G401 (cell line): Measurements from ENCODE around the gene CD82. TPM values are rescaled to one million over a fixed set of nuclear protein-coding genes. Genes with fewer than 3 reads are reported as not detected.

Source experiments
- DNase-seq: peaks from one replicate; pipeline ENCODE4 v3.0.0-alpha.2; 2015; ENCODE audit warnings: low spot score
- in situ Hi-C: cut with HindIII; loops from 2 replicates; pipeline ENCODE4 v1.10.0; 2016; ENCODE audit warnings: low sequenced_read_pairs, mixed read lengths
- total RNA-seq: library from RNA; depleted of rRNA; stranded (reverse); fragments of >200 nt; shearing (Covaris generic); gene quantifications from 2 replicates; pipeline ENCODE4 v1.2.3, GENCODE V29; 2014

The CD82 gene
- total RNA-seq, 1 experiment from 2014 or later: 16.1 TPM

DNA sequence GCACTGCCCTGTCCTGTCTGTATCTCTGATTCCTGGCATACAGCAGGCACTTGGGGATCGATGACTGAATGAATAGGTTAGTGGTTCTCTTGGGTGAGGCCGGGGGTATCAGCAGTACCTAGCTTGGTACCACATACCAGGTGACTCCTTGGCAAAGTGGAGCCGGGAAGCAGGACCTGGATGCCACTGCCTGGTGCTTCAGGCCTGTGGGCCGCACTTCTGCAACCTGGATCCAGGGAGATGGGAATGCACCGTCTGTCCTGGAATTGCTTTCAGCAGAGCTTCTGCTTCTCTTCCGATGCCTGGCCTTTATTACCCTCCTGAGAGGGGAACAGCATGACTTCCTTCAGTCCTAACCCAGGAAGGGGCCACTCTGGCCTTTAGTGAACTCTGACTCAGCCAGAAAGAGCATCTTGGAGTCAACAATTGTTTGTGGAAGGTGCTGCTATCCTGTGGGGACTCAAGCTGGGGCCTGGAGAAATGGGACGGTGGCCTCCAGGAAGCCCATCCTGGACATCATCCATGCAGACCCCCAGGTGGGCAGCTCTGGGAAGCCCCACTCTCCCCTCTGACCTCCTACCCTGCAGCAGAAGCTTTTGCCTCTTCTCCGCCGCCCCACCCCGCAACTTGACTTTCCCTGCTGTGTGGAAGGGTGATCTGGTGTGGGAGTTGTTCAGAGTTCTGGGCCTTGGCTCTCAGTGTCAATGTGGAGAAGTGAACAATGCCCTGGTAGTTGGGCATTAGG, 5.1 kb downstream of the CD82 start:
- DNase-seq: no peak
- in situ Hi-C loops: no loop called here

DNA sequence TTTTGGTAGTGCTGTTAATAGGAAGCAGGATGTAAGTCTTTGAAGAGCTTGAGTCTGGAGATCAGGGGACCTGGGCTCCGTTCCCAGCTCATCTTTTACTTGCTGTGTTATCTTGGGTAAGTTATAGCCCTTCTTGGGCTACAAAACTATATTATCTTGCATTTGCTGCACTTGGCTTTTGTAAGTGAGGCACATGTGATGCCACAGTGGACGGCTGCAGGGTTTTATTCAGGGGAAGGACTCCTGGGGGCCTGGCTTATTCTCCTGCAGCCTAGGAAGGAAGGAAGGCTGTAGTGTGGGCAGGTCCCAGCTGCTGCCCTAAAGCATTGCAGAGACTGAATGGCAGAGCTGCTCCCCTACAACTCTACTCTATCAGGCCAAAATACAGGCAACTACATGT, 6.4 kb downstream of the CD82 start:
- DNase-seq: no peak
- in situ Hi-C loops: no loop called here

DNA sequence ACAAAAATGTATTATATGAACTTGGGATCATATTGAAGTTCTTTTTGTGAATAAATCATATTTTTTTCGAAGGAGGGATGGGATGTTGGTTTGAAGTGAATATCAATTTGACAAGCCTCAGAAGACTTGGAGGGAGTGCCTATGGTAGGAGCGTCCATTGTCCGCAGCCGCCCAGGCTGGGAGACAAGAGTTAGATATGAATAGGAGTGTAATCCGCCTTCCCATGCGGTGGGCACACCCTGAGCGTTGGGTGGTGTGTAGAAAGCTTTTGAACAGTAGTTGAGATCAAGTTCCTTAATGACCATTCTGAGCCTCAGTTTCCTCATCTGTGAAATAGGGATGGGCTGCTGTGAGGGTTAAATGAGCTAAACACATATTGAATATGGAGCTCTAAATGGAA, 7.0 kb downstream of the CD82 start:
- no peak for DNase-seq
- in situ Hi-C loops: no loop called here

DNA sequence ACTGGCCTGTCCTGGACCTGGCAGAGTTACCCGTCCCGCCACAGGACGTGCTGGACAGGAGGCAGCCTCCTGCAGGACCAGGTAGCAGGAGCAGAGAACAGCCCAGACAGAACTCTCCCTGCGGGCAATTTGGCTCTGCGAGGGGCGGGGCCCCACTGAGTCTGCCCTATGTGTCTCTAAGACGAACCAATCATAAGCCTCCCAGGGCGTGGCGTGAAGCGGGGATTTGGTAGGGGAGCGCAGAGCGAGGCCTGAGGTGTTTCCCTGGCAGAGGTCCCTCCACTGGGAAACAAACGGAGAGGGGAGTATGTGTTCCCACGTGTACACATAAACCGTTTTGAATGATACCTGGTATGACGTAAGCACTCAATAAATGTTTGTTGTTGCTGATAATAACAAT, 7.4 kb downstream of the CD82 start:
- DNase-seq: no peak
- in situ Hi-C loops: no loop called here

DNA sequence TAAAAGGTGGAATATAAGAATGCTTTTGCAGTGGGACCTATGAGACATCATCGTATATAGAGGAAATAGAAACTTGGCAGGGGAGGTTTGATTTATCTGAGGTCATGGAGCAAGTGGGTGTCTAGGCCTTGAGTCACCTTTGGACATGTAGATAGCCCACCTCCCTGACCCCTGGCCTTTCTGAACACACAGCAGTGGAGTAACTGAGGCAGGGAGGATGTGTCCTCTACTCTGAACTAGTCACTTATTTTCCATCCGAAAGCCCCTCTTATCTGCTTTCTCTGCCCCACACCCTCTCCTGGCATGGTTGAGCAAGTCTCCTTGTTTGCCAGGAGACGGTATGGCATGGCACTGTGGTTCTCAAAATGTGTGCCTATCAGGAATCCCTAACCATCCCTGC, 7.9 kb downstream of the CD82 start:
- in situ Hi-C loops: no loop called here

DNA sequence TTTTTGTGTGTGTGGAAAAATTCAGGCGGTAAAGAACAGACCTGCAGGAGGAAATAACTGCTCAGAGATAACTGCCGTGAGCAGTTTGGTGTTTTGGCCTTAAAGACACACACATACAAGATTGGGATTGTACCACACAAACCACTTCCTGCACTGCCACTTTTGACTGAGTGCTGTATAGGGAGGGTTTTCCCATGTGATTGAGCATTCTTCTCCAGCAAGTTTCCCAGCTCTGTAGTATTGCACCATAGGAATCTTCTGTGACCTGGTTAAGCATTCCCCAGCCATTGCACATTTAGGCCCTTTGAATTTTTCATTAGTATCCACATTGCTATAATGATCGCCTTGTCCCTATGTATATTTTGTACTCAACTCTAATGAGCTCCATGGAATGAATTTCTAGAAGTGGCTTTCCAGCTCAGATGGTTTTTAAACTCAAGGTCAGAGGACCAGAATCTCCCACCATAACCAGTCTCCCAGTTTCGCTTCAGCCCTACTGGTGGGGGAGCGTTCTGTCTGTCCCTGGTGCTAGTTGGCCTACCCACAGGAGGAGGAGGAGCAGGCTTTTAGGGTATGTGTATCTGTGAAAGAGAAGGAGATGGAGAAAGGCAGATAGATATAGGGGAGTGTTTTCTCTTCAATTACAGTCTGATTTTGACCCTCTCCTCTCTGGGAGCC, 9.3 kb downstream of the CD82 start:
- in situ Hi-C loops: no loop called here
- DNase-seq: no peak

More for the DNA sequence above, 7.9 kb downstream of the CD82 start:
- DNase-seq: no peak

DNA sequence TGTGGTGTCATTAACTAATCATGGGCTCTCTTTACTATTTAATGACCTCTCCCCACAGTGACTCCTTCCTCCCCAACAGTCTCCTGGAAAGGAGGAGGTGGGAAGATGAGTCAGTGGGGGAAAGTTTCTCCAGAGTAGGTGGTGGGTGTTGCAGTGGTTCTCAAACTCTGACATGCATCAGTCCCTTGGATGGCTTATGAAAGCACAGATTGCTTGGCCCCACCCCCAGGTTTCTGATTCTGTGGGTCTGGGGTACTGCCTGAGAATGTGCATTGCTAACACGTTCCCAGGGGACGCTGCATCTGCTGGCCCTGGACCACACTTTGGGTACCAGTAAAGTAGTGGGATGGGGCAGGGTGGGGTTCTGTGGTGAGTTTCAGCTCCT, 9.8 kb downstream of the CD82 start:
- no peak for DNase-seq
- in situ Hi-C loops: no loop called here

DNA sequence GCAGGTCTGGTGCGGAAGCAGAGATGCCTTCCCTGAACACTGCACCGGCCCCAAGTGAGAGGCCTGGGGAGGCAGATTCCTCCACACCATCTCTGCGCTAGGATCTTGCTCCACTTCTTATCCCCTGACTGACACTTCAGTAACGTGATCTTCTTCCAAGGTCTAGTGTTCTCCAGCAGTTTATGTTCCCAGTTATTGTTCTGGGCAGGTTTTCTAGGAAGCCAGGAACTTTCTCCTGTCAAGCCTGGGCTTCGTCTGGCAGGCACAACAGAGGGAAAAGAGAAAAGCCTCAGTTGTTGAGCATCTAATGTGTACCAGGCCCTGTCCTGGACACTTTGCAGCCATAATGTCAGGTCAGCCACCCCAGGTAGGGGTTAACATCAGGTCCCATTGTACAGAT, 10.5 kb downstream of the CD82 start:
- DNase-seq: no peak
- in situ Hi-C loops: no loop called here

DNA sequence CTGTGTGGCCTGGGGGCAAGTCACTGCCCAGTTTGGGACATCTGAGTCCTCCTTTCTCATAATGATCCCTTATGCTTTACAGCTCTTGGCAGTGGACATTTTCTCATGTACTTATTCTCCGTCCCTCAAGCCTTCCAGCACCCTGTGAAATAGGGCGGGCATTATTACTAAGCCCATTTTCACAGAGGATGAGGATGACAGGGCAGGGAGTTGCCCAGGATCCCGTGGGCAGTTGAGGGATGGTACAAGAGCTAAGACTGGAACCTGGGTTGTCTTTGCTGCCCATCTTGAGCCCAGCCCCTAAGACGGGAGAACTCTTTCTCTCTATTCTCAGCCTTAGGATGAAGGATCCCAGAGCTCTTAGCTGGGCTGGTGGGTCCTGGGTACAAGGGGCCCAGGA, 11.2 kb downstream of the CD82 start:
- in situ Hi-C loops: no loop called here
- DNase-seq: no peak

DNA sequence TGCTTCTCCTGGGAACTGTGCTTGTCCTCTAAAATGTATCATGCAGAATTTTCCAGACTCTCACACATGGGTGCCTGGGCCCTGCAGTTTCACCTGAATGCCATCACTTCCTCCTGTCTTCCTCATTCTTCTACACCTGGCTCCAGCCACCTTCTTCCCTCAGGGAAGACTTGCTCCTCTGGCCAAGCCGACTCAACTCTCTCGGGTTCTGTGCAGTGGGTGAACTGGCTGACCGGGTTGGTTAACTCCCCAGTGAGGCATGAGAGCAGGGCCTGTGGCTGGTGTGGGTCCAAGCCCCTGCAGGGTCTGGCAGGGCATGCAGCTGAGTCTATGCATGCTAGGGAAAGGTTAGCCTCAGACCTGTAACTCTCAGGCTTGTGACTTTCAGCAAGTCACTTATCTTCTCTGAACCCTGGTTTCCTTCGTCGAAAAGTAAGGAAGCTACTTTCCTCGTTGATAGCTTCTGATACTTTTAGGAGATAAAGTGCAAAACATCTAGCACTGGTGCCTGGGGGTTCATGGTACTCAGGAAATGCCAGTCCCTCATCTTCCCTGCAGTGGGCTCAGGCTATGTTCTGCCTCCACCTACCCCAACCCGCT, 11.9 kb downstream of the CD82 start:
- in situ Hi-C loops: no loop called here
- DNase-seq: no peak

DNA sequence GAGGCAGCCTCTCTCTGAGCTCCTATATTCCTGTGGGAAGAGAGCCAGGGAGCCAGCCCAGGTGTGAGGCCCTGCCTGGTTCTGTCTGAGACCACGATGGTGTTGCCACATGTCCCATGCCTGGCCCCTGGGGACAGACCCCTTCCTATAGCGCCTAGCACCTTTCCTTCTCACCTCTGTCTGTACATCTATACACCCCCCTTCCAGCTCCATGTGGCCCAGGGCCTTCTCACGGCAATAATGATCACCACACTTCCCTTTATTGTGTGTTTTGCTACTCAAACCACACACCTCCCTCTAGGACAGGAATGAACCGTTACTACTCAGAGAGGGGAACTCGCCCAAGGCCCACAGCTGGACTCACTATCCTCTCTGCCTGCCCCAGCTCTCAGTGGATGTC, 12.8 kb downstream of the CD82 start:
- in situ Hi-C loops: no loop called here
- no peak for DNase-seq

DNA sequence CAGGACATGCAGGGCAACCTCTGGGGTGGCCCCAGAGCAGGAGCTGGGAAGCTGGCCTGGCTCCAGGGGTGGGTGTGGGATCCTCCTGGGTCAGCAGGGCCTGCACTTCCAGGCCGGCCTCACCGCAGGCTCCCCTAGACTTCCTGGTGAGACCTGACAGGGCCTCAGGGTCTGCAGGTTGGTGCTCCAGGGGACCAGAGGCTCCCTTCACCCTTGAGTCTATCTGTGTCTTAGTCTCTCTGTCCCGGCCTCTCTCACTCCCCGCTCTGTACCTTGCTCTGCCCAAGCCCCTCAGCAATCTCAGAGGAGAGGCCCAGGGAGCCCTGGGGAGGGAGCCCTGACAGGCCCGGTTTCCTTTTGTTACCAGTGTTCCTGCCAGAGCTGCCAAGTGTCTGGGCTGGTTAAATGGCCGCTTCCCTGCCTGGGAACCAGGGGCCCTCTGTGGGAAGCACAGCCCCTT, 13.9 kb downstream of the CD82 start:
- in situ Hi-C loops: no loop called here
- DNase-seq: no peak

DNA sequence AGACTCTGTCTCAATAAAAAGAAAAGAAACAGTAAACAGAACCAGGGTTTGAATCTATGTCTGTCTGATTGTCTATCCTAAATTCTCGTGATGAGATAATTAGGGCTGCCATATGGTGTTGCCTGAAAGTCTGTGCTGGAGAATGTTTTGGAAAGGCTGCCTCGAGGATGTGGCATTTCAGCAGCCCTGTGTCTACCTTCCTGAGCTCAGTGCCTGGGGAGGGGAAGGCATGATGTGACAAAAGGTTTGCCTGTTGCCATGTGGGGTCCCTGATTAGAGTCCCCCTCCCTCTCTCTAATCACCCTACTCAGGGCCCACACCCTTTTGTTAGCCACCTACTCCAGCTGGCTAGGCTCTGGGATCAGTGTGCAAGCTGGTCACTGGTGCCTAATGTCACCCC, 15.2 kb downstream of the CD82 start:
- in situ Hi-C loops: no loop called here

DNA sequence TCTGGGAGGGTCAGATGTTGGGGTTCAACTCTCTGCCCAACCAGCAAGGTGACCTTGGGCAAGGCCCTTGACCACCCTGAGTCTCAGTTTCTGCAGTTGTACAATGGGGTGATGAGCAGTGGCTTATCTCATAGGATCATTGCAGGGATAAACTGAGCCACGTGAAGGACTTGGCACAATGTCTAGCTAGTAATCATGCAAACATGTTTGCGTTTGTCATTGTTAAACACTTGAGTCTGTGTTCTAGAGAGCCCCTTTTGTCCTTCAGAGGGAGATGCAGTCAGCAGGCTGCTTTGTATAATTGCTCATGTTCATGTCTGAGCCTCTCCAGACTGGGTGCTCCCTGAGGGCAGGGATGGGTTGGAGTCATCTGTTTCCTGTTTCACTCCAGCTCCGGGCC, 15.8 kb downstream of the CD82 start:
- DNase-seq: no peak
- in situ Hi-C loops: no loop called here

More for the DNA sequence above, 15.2 kb downstream of the CD82 start:
- DNase-seq: peak; percentile 87

DNA sequence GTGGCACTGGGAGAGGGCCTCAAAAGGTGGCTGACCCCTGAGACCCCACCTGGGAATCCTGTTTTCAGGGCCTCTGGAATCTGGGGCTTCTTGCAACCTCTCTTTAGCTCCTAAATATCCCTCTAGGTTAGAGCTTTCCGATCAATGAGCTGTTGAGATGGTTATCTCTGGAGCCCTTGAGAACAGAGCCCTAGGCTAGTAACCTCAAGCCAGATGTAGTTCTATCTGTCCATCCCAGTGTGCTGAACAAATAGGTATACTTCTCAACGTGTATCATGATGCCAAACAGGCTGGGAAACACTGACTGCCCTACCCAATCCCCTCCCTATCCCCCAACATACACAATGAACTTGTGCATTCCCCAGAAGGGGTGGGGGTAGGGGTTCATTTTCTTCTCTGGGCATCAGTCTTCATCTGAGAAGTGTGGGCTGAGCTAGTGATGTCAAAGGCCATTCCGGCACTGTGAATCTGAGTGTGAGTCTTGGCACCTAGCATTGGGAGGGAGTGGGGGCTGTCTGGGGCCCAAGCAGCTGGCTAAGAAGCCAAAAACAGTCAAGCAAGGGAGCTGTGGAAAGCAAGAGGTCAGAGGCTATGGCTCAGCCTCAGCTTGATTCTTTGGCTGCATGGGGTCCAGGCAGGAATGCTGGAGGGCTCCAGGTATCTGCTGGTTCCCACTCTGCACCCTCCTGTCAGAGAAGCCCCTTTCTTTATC, 17.3 kb downstream of the CD82 start:
- in situ Hi-C loops: no loop called here
- DNase-seq: no peak

DNA sequence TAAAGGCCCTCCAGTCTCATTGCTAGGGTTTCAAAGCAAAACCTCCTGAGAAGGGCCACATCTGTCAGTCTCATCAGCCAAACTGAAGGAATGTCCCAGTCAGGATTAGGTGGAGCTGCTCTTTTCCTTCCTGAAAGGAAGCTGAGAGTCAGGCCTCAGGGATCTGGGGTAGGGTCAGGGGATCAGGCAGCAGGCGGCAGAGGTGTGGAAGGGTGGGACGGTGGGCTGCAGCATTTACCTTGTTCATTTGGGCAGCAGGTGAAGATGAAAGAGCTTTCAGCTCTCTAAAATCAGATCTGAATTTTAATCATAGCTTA, 17.8 kb downstream of the CD82 start:
- in situ Hi-C loops: no loop called here
- DNase-seq: no peak

DNA sequence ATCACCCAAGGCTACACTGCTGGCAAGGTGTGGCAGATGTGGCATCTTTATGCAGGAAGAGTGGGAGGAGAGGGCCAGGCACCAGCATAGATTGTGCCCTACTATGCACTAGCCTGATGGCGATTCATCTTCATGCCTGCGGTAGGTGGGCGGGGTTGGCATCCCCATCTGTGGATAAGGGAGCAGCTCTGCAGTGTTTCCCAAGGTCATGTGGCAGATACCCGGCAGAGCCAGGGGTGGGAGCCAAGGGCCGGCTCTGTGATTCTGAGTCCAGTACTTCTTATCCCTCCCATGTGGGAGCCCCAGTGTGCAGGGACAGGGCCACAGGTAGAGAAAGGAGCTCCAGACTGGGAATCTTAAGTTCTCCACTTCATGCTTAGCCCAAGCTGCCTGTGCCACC, 20.0 kb downstream of the CD82 start:
- in situ Hi-C loops: no loop called here
- DNase-seq: no peak

DNA sequence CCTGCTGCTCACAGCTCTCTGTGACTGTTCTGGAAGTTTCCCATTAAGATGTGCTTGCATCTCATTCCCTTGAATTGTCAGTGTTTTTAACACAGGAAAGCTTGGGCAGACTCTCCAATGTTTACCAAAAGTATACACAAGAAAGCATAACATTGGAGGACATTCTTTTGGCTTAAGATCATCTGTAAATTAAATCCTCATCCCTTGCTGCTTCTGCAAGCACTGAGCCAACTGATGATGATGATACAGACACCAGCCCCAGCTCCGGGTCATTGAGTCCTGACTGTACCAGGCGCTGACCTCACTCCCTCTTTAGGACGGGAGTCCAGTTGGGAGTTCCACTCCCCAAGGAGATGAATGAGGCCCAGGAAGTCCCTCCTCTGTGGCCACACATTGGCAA, 23.8 kb downstream of the CD82 start:
- no peak for DNase-seq
- in situ Hi-C loops: no loop called here

DNA sequence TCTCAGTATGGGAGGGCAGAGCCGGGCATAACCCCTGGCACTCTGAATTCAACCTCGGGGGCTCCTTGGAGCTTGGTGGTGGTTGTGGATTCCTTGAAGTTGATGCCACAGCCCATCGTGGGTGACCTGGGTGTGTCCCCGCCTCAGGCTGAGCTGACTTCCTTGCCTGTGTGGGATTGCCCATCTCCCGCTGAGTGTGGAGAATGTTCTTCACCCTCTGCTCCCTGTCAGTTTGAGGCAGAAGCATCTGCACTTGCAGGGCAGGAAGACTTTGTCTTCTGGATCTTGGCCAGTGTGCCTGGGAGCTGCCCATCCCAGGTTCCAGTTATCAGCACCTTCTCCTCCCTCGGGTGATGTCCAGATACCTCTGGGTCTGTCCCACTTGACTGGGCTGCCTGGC, 25.3 kb downstream of the CD82 start:
- DNase-seq: no peak

DNA sequence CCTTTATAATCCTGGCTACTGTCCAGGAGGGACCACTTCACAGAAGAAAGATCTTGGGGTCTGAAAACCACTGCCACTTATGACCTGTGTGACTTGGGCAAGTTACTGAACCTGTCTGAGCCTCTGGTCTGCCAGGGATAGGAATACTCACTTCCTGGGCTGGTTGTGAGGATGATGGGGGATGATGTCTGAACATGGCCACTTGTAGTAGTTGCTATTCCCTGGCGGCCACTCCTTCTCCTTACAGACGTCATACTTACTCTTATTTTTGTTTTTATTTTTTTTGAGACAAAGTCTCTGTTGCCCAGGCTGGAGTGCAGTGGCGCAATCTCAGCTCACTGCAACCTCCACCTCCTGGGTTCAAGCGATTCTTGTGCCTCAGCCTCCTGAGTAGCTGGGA, 26.1 kb downstream of the CD82 start:
- DNase-seq: no peak
- in situ Hi-C loops: no loop called here

More for the DNA sequence above, 25.3 kb downstream of the CD82 start:
- in situ Hi-C loops: no loop called here
